SK-N-SH (cell line): ENCODE measurements around the gene FMN1. TPM values are rescaled to one million over a fixed set of nuclear protein-coding genes. Genes with fewer than 3 reads are reported as not detected.
A peak's percentile ranks its signal among the peaks of the same experiment; 100 is the strongest.

Experiments used
- CTCF ChIA-PET: fragments of 300-600, 350-600 bp; formaldehyde crosslinking; extraction: SDS; loops from one replicate; lab custom pipeline; 2021; lab: Yijun Ruan, JAX
- POLR2A ChIA-PET: fragments of 350-600 bp; sonication (Branson Sonifier 250); formaldehyde crosslinking; extraction: SDS; loops from one replicate; lab custom pipeline; 2020; ENCODE audit warnings: antibody characterized with exemption, inconsistent platforms; lab: Yijun Ruan, JAX
- DNase-seq: peaks from one replicate; pipeline ENCODE4 v3.0.0; 2012
- H2AFZ ChIP-seq: fragments of 200-600 bp; sonication (generic); 2 replicates; pipeline ENCODE4 v1.8.1; 2016; ENCODE audit warnings: antibody characterized with exemption, mild to moderate bottlenecking, low read depth
- H3F3A ChIP-seq: fragments of 200-600 bp; sonication (generic); replicated peaks from 2 replicates; pipeline ENCODE3; 2016; ENCODE audit warnings: antibody characterized with exemption, mild to moderate bottlenecking; ENCODE audit not compliant: insufficient read depth
- H3K27ac ChIP-seq, 2 experiments: fragments of 200-500 bp in 1 of 2; fragments of 200-600 bp in 1 of 2; sonication (Bioruptor generic) in 1 of 2; sonication (generic), shearing (Covaris generic) in 1 of 2; 2 replicates each; pipeline versions ENCODE4 v1.5.1 to v1.6.1; 2014 to 2016; ENCODE audit warnings: low read depth in 2 of 2, inconsistent platforms in 1 of 2, low read length in 1 of 2, mild to moderate bottlenecking in 1 of 2, mixed read lengths in 1 of 2
- H3K27me3 ChIP-seq: fragments of 200-600 bp; sonication (generic), shearing (Covaris generic); 2 replicates; pipeline ENCODE4 v1.6.1; 2016; ENCODE audit warnings: mixed run types; ENCODE audit not compliant: insufficient read depth
- H3K36me3 ChIP-seq, 2 experiments: fragments of 200-500 bp in 1 of 2; fragments of 200-600 bp in 1 of 2; sonication (Bioruptor generic) in 1 of 2; sonication (generic) in 1 of 2; replicated peaks in 1 of 2; 2 replicates each; pipeline versions ENCODE3 to v1.5.1; 2014 to 2016; ENCODE audit warnings: low read length in 1 of 2, mild to moderate bottlenecking in 1 of 2; ENCODE audit not compliant: insufficient read depth in 2 of 2, control insufficient read depth in 1 of 2
- H3K4me1 ChIP-seq, 2 experiments: fragments of 200-500 bp in 1 of 2; fragments of 200-600 bp in 1 of 2; sonication (Bioruptor generic) in 1 of 2; sonication (generic), shearing (Covaris generic) in 1 of 2; 2 replicates each; pipeline versions ENCODE4 v1.5.1 to v1.6.1; 2014 to 2016; ENCODE audit warnings: low read depth in 1 of 2, low read length in 1 of 2, mixed run types in 1 of 2; ENCODE audit not compliant: insufficient read depth in 2 of 2, control insufficient read depth in 1 of 2
- H3K4me2 ChIP-seq: fragments of 200-600 bp; sonication (generic), shearing (Covaris generic); 2 replicates; pipeline ENCODE4 v1.6.1; 2017; ENCODE audit warnings: mixed run types
- H3K4me3 ChIP-seq, 2 experiments: fragments of 200-500 bp in 1 of 2; fragments of 200-600 bp in 1 of 2; sonication (Bioruptor generic) in 1 of 2; sonication (generic), shearing (Covaris generic) in 1 of 2; 2 replicates each; pipeline versions ENCODE4 v1.5.1 to v1.8.1; 2014 to 2016; ENCODE audit warnings: low read depth in 2 of 2, inconsistent platforms in 1 of 2, low read length in 1 of 2, mild to moderate bottlenecking in 1 of 2, mixed read lengths in 1 of 2, moderate library complexity in 1 of 2
- H3K79me2 ChIP-seq: fragments of 200-600 bp; sonication (generic); 2 replicates; pipeline ENCODE4 v1.8.1; 2017; ENCODE audit warnings: mild to moderate bottlenecking; ENCODE audit not compliant: insufficient read depth
- H3K9ac ChIP-seq: fragments of 200-600 bp; sonication (generic); 2 replicates; pipeline ENCODE4 v1.6.1; 2017; ENCODE audit warnings: mixed run types
- H3K9me2 ChIP-seq: fragments of 200-600 bp; sonication (generic); 2 replicates; pipeline ENCODE4 v1.6.1; 2017; ENCODE audit warnings: mixed run types
- H3K9me3 ChIP-seq: fragments of 200-600 bp; sonication (generic); 2 replicates; pipeline ENCODE4 v1.6.1; 2017; ENCODE audit warnings: mixed run types, mild to moderate bottlenecking, moderate library complexity
- H4K20me1 ChIP-seq: fragments of 200-600 bp; sonication (generic); 2 replicates; pipeline ENCODE4 v1.6.1; 2017; ENCODE audit warnings: mild to moderate bottlenecking, mixed run types; ENCODE audit not compliant: insufficient read depth
- CHD2 ChIP-seq: fragments of 150-350 bp; IDR thresholded peaks from 2 replicates; pipeline ENCODE4 v1.6.1; 2018; ENCODE audit warnings: low read length; ENCODE audit not compliant: partially characterized antibody
- ELF1 ChIP-seq: IDR thresholded peaks from 2 replicates; pipeline ENCODE4 v1.4.0; 2012
- GABPA ChIP-seq: IDR thresholded peaks from 2 replicates; pipeline ENCODE4 v1.4.0; 2012; ENCODE audit warnings: low read depth, mild to moderate bottlenecking
- GATA2 ChIP-seq: sonication (generic); formaldehyde crosslinking; IDR thresholded peaks from 2 replicates; pipeline ENCODE4 v1.5.0; 2020; ENCODE audit warnings: mild to moderate bottlenecking, missing genetic modification reagents
- MXI1 ChIP-seq: IDR thresholded peaks from 2 replicates; pipeline ENCODE4 v1.6.1; 2012; ENCODE audit warnings: mild to moderate bottlenecking, low read depth, low read length, improper control_type of control experiment
- NFIC ChIP-seq: IDR thresholded peaks from 2 replicates; pipeline ENCODE4 v1.4.0; 2012; ENCODE audit warnings: borderline replicate concordance
- NRF1 ChIP-seq: IDR thresholded peaks from 2 replicates; pipeline ENCODE4 v1.6.1; 2012; ENCODE audit warnings: low read depth, mild to moderate bottlenecking, low read length
- RAD21 ChIP-seq: IDR thresholded peaks from 2 replicates; pipeline ENCODE4 v1.6.1; 2012; ENCODE audit warnings: mild to moderate bottlenecking, low read length
- RXRA ChIP-seq: IDR thresholded peaks from 2 replicates; pipeline ENCODE4 v1.4.0; 2012; ENCODE audit warnings: low read depth, mild to moderate bottlenecking, borderline replicate concordance
- TAF1 ChIP-seq: IDR thresholded peaks from 2 replicates; pipeline ENCODE4 v1.6.1; 2012; ENCODE audit warnings: low read depth, mild to moderate bottlenecking, low read length, moderate library complexity, borderline replicate concordance
- TCF12 ChIP-seq: IDR thresholded peaks from 2 replicates; pipeline ENCODE4 v1.4.0; 2012
- TEAD4 ChIP-seq: IDR thresholded peaks from 2 replicates; pipeline ENCODE4 v1.4.0; 2012; ENCODE audit warnings: mild to moderate bottlenecking, borderline replicate concordance; ENCODE audit not compliant: insufficient read depth
- YY1 ChIP-seq: IDR thresholded peaks from 2 replicates; pipeline ENCODE4 v1.4.0; 2012; ENCODE audit warnings: low read depth, mild to moderate bottlenecking
- WGBS: methylation state at CpG from one replicate; pipeline ENCODE4 v1.1.6; 2017; ENCODE audit warnings: low lambda C conversion rate; 5-methylcytosine and 5-hydroxymethylcytosine counted together
- polyA plus RNA-seq, 3 experiments: library from polyadenylated mRNA; depleted of rRNA; stranded (reverse); fragments of >200 nt; gene quantifications; 2 replicates each; pipeline ENCODE4 v1.2.3, GENCODE V29; 2012
- TF ChIP-seq, protein P1 (sequence below): fragments of 150-350 bp; IDR thresholded peaks from 2 replicates; pipeline ENCODE4 v1.6.1; 2017; ENCODE audit warnings: antibody characterized with exemption, low read length, low read depth, borderline replicate concordance
- TF ChIP-seq, protein P2 (sequence below): IDR thresholded peaks from 2 replicates; pipeline ENCODE4 v1.6.1; 2012; ENCODE audit warnings: mild to moderate bottlenecking, low read depth, low read length, moderate library complexity
- TF ChIP-seq, protein P3 (sequence below): IDR thresholded peaks from 2 replicates; pipeline ENCODE4 v1.4.0; 2012; ENCODE audit warnings: low read depth, borderline replicate concordance

FMN1 gene
- polyA plus RNA-seq, 1 of the 3 experiments (the other 2 are of a cell fraction): 9.1 TPM

DNA sequence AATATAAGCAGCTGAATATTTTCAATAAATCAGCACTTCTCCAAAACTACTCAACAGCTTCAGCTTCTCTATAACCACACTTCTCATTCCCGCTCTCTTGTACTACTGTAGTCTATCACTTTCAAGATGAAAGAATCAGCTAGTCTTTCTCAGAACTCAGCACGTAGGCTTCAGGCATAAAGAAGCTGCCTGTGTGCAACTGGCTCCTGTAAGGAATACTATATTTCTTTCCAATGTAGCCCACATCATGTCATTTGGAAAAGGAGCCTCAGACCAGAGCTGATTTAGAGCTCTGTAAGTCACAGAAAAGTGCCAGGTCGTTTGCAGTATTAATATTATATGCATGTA lies 62.3 kb downstream of the FMN1 start:
- H3K4me3 ChIP-seq: 0 out of 4 replicates have a peak overlapping the region, but pooled peaks of 1 of the 2 experiments have one; percentile 8
- H3K27ac ChIP-seq: peak overlapping the region; percentile 76 to 85
- TF ChIP-seq TAF1: no peak
- TF ChIP-seq GATA2 (CRISPR knock-in tag): no peak
- no peak for TF ChIP-seq MXI1
- no peak for TF ChIP-seq NRF1
- TF ChIP-seq, protein P1, sequence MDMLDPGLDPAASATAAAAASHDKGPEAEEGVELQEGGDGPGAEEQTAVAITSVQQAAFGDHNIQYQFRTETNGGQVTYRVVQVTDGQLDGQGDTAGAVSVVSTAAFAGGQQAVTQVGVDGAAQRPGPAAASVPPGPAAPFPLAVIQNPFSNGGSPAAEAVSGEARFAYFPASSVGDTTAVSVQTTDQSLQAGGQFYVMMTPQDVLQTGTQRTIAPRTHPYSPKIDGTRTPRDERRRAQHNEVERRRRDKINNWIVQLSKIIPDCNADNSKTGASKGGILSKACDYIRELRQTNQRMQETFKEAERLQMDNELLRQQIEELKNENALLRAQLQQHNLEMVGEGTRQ: no peak
- TF ChIP-seq RAD21: no peak
- TF ChIP-seq, protein P2, sequence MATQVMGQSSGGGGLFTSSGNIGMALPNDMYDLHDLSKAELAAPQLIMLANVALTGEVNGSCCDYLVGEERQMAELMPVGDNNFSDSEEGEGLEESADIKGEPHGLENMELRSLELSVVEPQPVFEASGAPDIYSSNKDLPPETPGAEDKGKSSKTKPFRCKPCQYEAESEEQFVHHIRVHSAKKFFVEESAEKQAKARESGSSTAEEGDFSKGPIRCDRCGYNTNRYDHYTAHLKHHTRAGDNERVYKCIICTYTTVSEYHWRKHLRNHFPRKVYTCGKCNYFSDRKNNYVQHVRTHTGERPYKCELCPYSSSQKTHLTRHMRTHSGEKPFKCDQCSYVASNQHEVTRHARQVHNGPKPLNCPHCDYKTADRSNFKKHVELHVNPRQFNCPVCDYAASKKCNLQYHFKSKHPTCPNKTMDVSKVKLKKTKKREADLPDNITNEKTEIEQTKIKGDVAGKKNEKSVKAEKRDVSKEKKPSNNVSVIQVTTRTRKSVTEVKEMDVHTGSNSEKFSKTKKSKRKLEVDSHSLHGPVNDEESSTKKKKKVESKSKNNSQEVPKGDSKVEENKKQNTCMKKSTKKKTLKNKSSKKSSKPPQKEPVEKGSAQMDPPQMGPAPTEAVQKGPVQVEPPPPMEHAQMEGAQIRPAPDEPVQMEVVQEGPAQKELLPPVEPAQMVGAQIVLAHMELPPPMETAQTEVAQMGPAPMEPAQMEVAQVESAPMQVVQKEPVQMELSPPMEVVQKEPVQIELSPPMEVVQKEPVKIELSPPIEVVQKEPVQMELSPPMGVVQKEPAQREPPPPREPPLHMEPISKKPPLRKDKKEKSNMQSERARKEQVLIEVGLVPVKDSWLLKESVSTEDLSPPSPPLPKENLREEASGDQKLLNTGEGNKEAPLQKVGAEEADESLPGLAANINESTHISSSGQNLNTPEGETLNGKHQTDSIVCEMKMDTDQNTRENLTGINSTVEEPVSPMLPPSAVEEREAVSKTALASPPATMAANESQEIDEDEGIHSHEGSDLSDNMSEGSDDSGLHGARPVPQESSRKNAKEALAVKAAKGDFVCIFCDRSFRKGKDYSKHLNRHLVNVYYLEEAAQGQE: no peak
- TF ChIP-seq, protein P3, sequence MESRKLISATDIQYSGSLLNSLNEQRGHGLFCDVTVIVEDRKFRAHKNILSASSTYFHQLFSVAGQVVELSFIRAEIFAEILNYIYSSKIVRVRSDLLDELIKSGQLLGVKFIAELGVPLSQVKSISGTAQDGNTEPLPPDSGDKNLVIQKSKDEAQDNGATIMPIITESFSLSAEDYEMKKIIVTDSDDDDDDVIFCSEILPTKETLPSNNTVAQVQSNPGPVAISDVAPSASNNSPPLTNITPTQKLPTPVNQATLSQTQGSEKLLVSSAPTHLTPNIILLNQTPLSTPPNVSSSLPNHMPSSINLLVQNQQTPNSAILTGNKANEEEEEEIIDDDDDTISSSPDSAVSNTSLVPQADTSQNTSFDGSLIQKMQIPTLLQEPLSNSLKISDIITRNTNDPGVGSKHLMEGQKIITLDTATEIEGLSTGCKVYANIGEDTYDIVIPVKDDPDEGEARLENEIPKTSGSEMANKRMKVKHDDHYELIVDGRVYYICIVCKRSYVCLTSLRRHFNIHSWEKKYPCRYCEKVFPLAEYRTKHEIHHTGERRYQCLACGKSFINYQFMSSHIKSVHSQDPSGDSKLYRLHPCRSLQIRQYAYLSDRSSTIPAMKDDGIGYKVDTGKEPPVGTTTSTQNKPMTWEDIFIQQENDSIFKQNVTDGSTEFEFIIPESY: no peak
- TF ChIP-seq TEAD4: no peak
- TF ChIP-seq NFIC: no peak
- no peak for TF ChIP-seq GABPA
- TF ChIP-seq RXRA: no peak
- TF ChIP-seq YY1: no peak
- no peak for TF ChIP-seq ELF1
- TF ChIP-seq CHD2: no peak
- TF ChIP-seq TCF12: no peak
- H3K27me3 ChIP-seq: no peaks in the 10 kb centered on the region
- peak overlapping the region; percentile 68 for H3K4me2 ChIP-seq
- H3K9me3 ChIP-seq: no peaks in the 10 kb centered on the region
- peaks cover 100% of the 10 kb centered on the region for H3K79me2 ChIP-seq
- H3K36me3 ChIP-seq: peaks cover 0 to 34% of the 10 kb centered on the region in 2 experiments
- peaks cover 52% of the 10 kb centered on the region for H3F3A ChIP-seq
- ChIA-PET CTCF (interaction anchor here (0.6 to 5.3 kb wide), 48 partner anchors 9 to 569 kb away, joined by 3 to 47 read pairs (median 5); partner anchors contain the start of gene FMN1), POLR2A (no interaction called here)
- H3K4me1 ChIP-seq: peaks cover 18 to 33% of the 10 kb centered on the region in 2 experiments
- H4K20me1 ChIP-seq: no peaks in the 10 kb centered on the region; the same call in 1 of the 2 replicates
- H3K9ac ChIP-seq: peak overlapping the region; percentile 2; the same call in 1 of the 2 replicates
- H2AFZ ChIP-seq: no peak overlapping the region
- 51% methylated on average over 3 of the region's 3 CpGs for WGBS
- no peaks in the 10 kb centered on the region for H3K9me2 ChIP-seq
- DNase-seq: no peak
